GM18526 (cell line): ENCODE results near the gene ILDR2.
A peak's percentile ranks its signal among the peaks of the same experiment; 100 is the strongest.

Experiments used
- POLR2A ChIP-seq: IDR thresholded peaks from 3 replicates; pipeline ENCODE4 v1.6.1; 2011; ENCODE audit not compliant: insufficient read length; ENCODE audit errors: extremely low read depth

Gene ILDR2

GRCh38 chr1:166975361-166976129 is at the start of gene ILDR2:
ILDR2 (minus strand) TSS chr1:166975540; CDS start chr1:166975268, 272 bp downstream.
- TF ChIP-seq POLR2A, result peak; percentile 16

GRCh38 chr1:167022384-167022783 is 47.0 kb upstream of the ILDR2 start:
- no peak for TF ChIP-seq POLR2A

- TF ChIP-seq POLR2A, result no peak
Observed at GRCh38 chr1:167016100-167016750, 40.9 kb upstream of the ILDR2 start.

GRCh38 chr1:167013108-167013929 is 38.0 kb upstream of the ILDR2 start:
- TF ChIP-seq POLR2A, result no peak

- TF ChIP-seq POLR2A, result no peak
Observed at GRCh38 chr1:167012570-167012969, 37.2 kb upstream of the ILDR2 start.

GRCh38 chr1:167011560-167012191 is 36.3 kb upstream of the ILDR2 start:
- TF ChIP-seq POLR2A, result no peak

- TF ChIP-seq POLR2A, result no peak
Observed at GRCh38 chr1:167003711-167004110, 28.4 kb upstream of the ILDR2 start.

- TF ChIP-seq POLR2A, result no peak
Observed at GRCh38 chr1:167002354-167002753, 27.0 kb upstream of the ILDR2 start.

GRCh38 chr1:167000546-167000945 is 25.2 kb upstream of the ILDR2 start:
- TF ChIP-seq POLR2A, result no peak

- TF ChIP-seq POLR2A, result no peak
Observed at GRCh38 chr1:166999500-167000055, 24.2 kb upstream of the ILDR2 start.

- TF ChIP-seq POLR2A, result no peak
Observed at GRCh38 chr1:166999075-166999474, 23.7 kb upstream of the ILDR2 start.

GRCh38 chr1:166988974-166989515 is 13.7 kb upstream of the ILDR2 start, which contains the start of gene MAEL:
MAEL (plus strand) TSS chr1:166989280; CDS start chr1:166989353, 73 bp downstream.
- no peak for TF ChIP-seq POLR2A

- TF ChIP-seq POLR2A, result no peak
Observed at GRCh38 chr1:166981589-166981988, 6.2 kb upstream of the ILDR2 start.

GRCh38 chr1:166980818-166981217 is 5.5 kb upstream of the ILDR2 start:
- no peak for TF ChIP-seq POLR2A

- TF ChIP-seq POLR2A, result no peak
Observed at GRCh38 chr1:166980383-166980782, 5.0 kb upstream of the ILDR2 start.

GRCh38 chr1:166978821-166979220 is 3.5 kb upstream of the ILDR2 start:
- TF ChIP-seq POLR2A, result no peak
